Measurements from ENCODE around the gene PSD2.

Gene PSD2

GRCh38 chr5:139795074-139796001 lies at the start of gene PSD2:
TSS of gene PSD2 (plus strand) at chr5:139795808. CDS start at chr5:139809441, 13,633 bp downstream.
- DNase-seq = no peak

GRCh38 chr5:139746691-139747582 lies 48.7 kb upstream of the PSD2 start:
- DNase-seq = no peak

GRCh38 chr5:139747583-139748504 lies 47.8 kb upstream of the PSD2 start:
- no peak for DNase-seq

- no peak for DNase-seq
These were observed 47.1 kb upstream of the PSD2 start for GRCh38 chr5:139748505-139748826.

- DNase-seq = no peak
These were observed 46.4 kb upstream of the PSD2 start for GRCh38 chr5:139749242-139749641.

- no peak for DNase-seq
These were observed 44.4 kb upstream of the PSD2 start for GRCh38 chr5:139751236-139751635.

- DNase-seq = no peak
These were observed 42.8 kb upstream of the PSD2 start for GRCh38 chr5:139752506-139753473.

GRCh38 chr5:139755892-139756671 lies 39.5 kb upstream of the PSD2 start:
- no peak for DNase-seq

- no peak for DNase-seq
These were observed 38.6 kb upstream of the PSD2 start for GRCh38 chr5:139756971-139757370.

GRCh38 chr5:139757727-139758509 lies 37.7 kb upstream of the PSD2 start:
- DNase-seq = no peak

GRCh38 chr5:139758510-139759075 lies 37.0 kb upstream of the PSD2 start:
- no peak for DNase-seq

GRCh38 chr5:139759219-139759721 lies 36.3 kb upstream of the PSD2 start:
- peak; percentile 55 for DNase-seq

- DNase-seq = no peak
These were observed 35.2 kb upstream of the PSD2 start for GRCh38 chr5:139760066-139761056.

GRCh38 chr5:139761057-139761450 lies 34.6 kb upstream of the PSD2 start:
- DNase-seq = no peak

GRCh38 chr5:139761501-139761900 lies 34.1 kb upstream of the PSD2 start:
- no peak for DNase-seq

GRCh38 chr5:139762615-139763170 lies 32.9 kb upstream of the PSD2 start:
- no peak for DNase-seq

- DNase-seq = no peak
These were observed 32.2 kb upstream of the PSD2 start for GRCh38 chr5:139763280-139763929.
